GM12892 (cell line): Measurements from ENCODE around the gene TESK1.

Experiments
- POLR2A ChIP-seq: IDR thresholded peaks from 2 replicates; pipeline ENCODE4 v1.6.1; 2011; ENCODE audit warnings: low read depth, low read length, control low read depth
- POLR2AphosphoS5 ChIP-seq: IDR thresholded peaks from 2 replicates; pipeline ENCODE4 v1.6.1; 2011; ENCODE audit warnings: low read depth, low read length, control low read depth
- TAF1 ChIP-seq: IDR thresholded peaks from 2 replicates; pipeline ENCODE4 v1.6.1; 2011; ENCODE audit warnings: low read depth, mild to moderate bottlenecking, control low read depth, low read length, borderline replicate concordance

GRCh38 chr9:35611230-35611797 lies 6.3 kb downstream of the TESK1 start:
- TF ChIP-seq POLR2A: no peak
- TF ChIP-seq POLR2AphosphoS5: no peak
- no peak for TF ChIP-seq TAF1
